Measurements from ENCODE around the gene BEST2. TPM values are rescaled to one million over a fixed set of nuclear protein-coding genes. Genes with fewer than 3 reads are reported as not detected.
A peak's percentile ranks its signal among the peaks of the same experiment; 100 is the strongest.

Gene BEST2
- total RNA-seq, 1 donor from 2014 or later = 1.2 TPM

- Histone ChIP-seq H3K27ac (peak overlapping the region; percentile 78), H3K9me3 (no peaks in the 10 kb centered on the region), H3K4me3 (peak overlapping the region; percentile 70 to 93), H3K27me3 (no peaks in the 10 kb centered on the region), H3K36me3 (peaks cover 0 to 16% of the 10 kb centered on the region in 2 donors), H3K4me1 (peaks cover 34% of the 10 kb centered on the region)
- no peak for DNase-seq (ENCODE audit: extremely low spot score in 2 of 2)
- intact Hi-C loops (cut with DNase I) = loop anchor here (5.0 kb wide), 1 partner anchor 34 kb away; no protein-coding TSS in a partner anchor
- TF ChIP-seq POLR2A (IDR thresholded peaks at IDR 0.05) = no peak
- TF ChIP-seq POLR2AphosphoS5 (IDR thresholded peaks at IDR 0.05; ENCODE audit: insufficient read depth in 1 of 2, low read depth in 1 of 2) = no peak
- TF ChIP-seq CTCF (IDR thresholded peaks at IDR 0.05) = no peak
Measured at GRCh38 chr19:12800923-12801465, 49.4 kb downstream of the BEST2 start.

GRCh38 chr19:12801466-12802266 is 50.1 kb downstream of the BEST2 start, which contains the start of the genes PRDX2 and THSD8:
TSS of gene PRDX2 (minus strand) at chr19:12801800. CDS start at chr19:12801261, 539 bp downstream.
TSS of gene THSD8 (plus strand) at chr19:12802069. CDS start at chr19:12802072, 3 bp downstream.
- intact Hi-C loops (cut with DNase I) = loop anchor here (5.0 kb wide), 1 partner anchor 34 kb away; no protein-coding TSS in a partner anchor

DNA sequence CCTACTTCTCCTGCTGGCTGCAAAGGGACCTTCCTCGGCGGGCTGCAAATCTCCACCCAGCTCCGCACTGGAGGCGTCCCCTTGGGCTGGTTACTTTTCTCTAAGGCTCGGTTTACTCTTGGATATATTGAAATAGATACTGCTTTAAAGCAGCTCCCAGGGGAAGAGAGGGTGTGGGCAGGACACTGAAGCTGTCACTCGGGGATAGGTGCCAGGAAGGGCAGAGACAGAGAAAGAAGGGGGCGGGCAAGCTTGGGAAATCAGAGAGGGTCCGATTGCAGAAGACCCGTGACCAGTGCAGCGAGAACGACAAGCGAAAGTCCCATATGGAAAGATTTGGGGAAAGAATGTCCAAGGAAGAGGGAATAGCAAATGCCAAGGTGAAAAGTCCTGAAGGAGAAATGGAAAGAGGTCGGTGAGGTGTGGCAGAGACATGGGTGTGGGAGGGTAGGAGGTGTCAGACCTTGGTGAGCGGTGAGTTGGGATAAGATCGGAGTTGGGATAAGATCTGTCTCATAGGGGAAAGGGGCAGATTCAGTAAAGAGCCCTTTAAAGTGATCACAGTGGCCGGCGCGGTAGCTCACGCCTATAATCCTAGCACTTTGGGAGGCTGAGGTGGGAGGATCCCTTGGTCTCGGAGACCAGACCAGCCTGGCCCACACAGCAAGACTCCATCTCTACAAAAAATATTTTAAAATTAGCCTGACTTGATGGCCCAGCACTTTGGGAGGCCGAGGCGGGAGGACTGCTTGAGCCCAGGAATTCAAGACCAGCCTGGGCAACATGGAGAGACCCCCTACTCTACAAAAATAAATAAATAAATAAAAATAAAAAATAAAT is 50.9 kb downstream of the BEST2 start:
- TF ChIP-seq CTCF (IDR thresholded peaks at IDR 0.05) = no peak
- TF ChIP-seq POLR2A (IDR thresholded peaks at IDR 0.05) = no peak
- no peak for TF ChIP-seq POLR2AphosphoS5 (IDR thresholded peaks at IDR 0.05; ENCODE audit: insufficient read depth in 1 of 2, low read depth in 1 of 2)
- no peaks in the 10 kb centered on the region for H3K9me3 ChIP-seq
- H3K4me1 ChIP-seq = peaks cover 38% of the 10 kb centered on the region
- H3K27ac ChIP-seq = peak overlapping the region; percentile 78
- intact Hi-C loops (cut with DNase I) = loop anchor here (5.0 kb wide), 1 partner anchor 35 kb away; no protein-coding TSS in a partner anchor
- H3K4me3 ChIP-seq = peak overlapping the region; percentile 70 to 93
- no peak for DNase-seq (ENCODE audit: extremely low spot score in 2 of 2)
- no peaks in the 10 kb centered on the region for H3K27me3 ChIP-seq
- peaks cover 0 to 16% of the 10 kb centered on the region in 2 donors for H3K36me3 ChIP-seq

More at GRCh38 chr19:12801466-12802266, 50.1 kb downstream of the BEST2 start, which contains the start of the genes PRDX2 and THSD8:
- Histone ChIP-seq H3K27me3 (no peaks in the 10 kb centered on the region), H3K4me3 (peak within 1 kb of the TSS; percentile 70 to 93), H3K4me1 (peaks cover 31% of the 10 kb centered on the region), H3K27ac (peak within 1 kb of the TSS; percentile 78), H3K9me3 (no peaks in the 10 kb centered on the region), H3K36me3 (peaks cover 0 to 16% of the 10 kb centered on the region in 2 donors)
- no peak for DNase-seq (ENCODE audit: extremely low spot score in 2 of 2)
- TF ChIP-seq POLR2A (IDR thresholded peaks at IDR 0.05) (peak in 1 of 2 donors; percentile 59), POLR2AphosphoS5 (IDR thresholded peaks at IDR 0.05; ENCODE audit: insufficient read depth in 1 of 2, low read depth in 1 of 2) (peak in 1 of 2 donors; percentile 86), CTCF (IDR thresholded peaks at IDR 0.05) (no peak)

DNA sequence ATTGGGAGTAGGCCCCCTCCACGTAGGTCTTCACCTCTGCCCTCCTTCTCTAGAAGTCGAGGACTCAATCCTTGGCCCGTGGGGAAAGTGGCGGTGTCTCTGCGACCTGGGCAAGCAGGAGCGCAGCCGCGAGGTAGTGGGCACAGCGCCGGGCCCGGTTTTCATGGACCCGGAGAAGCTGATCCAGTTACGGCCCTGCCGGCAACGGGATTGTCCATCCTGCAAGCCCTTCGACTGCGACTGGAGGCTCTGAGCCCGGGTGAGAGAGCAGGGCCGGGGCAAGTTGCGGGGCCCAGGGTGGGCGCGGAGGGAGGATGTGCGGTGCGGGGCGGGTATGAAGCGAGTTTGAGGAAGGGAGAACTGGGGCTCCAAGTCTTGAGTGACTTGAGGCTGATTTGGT is 52.5 kb downstream of the BEST2 start:
- Histone ChIP-seq H3K27ac (no peak overlapping the region), H3K4me1 (peaks cover 38% of the 10 kb centered on the region), H3K4me3 (no peak overlapping the region), H3K36me3 (peaks cover 0 to 12% of the 10 kb centered on the region in 2 donors), H3K27me3 (no peaks in the 10 kb centered on the region), H3K9me3 (no peaks in the 10 kb centered on the region)
- TF ChIP-seq POLR2AphosphoS5 (IDR thresholded peaks at IDR 0.05; ENCODE audit: insufficient read depth in 1 of 2, low read depth in 1 of 2) = no peak
- TF ChIP-seq CTCF (IDR thresholded peaks at IDR 0.05) = no peak
- TF ChIP-seq POLR2A (IDR thresholded peaks at IDR 0.05) = no peak
- DNase-seq (ENCODE audit: extremely low spot score in 2 of 2) = no peak
- intact Hi-C loops (cut with DNase I) = loop anchor here (5.0 kb wide), 1 partner anchor 37 kb away; no protein-coding TSS in a partner anchor
